HepG2 (cell line): Measurements from ENCODE around the gene ASB9. TPM values are rescaled to one million over a fixed set of nuclear protein-coding genes. Genes with fewer than 3 reads are reported as not detected.

Source experiments
- ATAC-seq: fragments of 200-7000 bp; cut with Tn5 transposase; 3 replicates; pipeline ENCODE4 v1.9.1; 2020; ENCODE audit warnings: mild to moderate bottlenecking, moderate library complexity
- BruUV-seq: library from RNA; stranded (reverse); fragments of 400-500 nt; replicated peaks from 2 replicates; lab custom pipeline; 2021; lab: Mats Ljungman, UMichigan
- CTCF ChIA-PET: fragments of 300-600 bp; formaldehyde crosslinking; extraction: SDS; loops from one replicate; lab custom pipeline; 2021; ENCODE audit warnings: low total read pairs, inconsistent platforms, low intra/inter-chr PET ratio; lab: Yijun Ruan, JAX
- POLR2A ChIA-PET: fragments of 350-600 bp; sonication (Branson Sonifier 250); formaldehyde crosslinking; loops from one replicate; lab custom pipeline; 2020; ENCODE audit warnings: antibody characterized with exemption, inconsistent platforms; lab: Yijun Ruan, JAX
- DNase-seq: peaks from one replicate; pipeline ENCODE4 v3.0.0-alpha.2; 2015; ENCODE audit warnings: low spot score
- FAIRE-seq: peaks from 3 replicates; lab custom pipeline; 2011; peaks lifted over from hg19 to GRCh38; lab: Jason Lieb, UNC
- H2AFZ ChIP-seq: one replicate; pipeline ENCODE4 v1.6.1; 2011; ENCODE audit warnings: low read length, inconsistent platforms
- H3K27ac ChIP-seq: fragments of 300-600 bp; 3 replicates; pipeline ENCODE4 v1.8.0; 2011; ENCODE audit warnings: mixed run types, mild to moderate bottlenecking, mixed read lengths, low read length, inconsistent platforms; ENCODE audit not compliant: insufficient read depth; ENCODE audit errors: extremely low read length
- H3K27me3 ChIP-seq, 2 experiments: fragments of 200-600 bp in 1 of 2; 2 replicates in 1 of 2; 3 replicates in 1 of 2; pipeline versions ENCODE4 v1.6.0 to v1.8.0; 2011; ENCODE audit warnings: low read length in 2 of 2, mild to moderate bottlenecking in 2 of 2, moderate library complexity in 2 of 2, inconsistent platforms in 1 of 2; ENCODE audit not compliant: insufficient read depth in 2 of 2, control insufficient read depth in 1 of 2
- H3K36me3 ChIP-seq, 2 experiments: fragments of 200-600 bp in 1 of 2; replicated peaks in 1 of 2; 2 replicates in 1 of 2; 3 replicates in 1 of 2; pipeline versions ENCODE4 v1.5.1 to v1.8.0; 2011; ENCODE audit warnings: low read length in 2 of 2, inconsistent platforms in 1 of 2; ENCODE audit not compliant: insufficient read depth in 2 of 2, control insufficient read depth in 1 of 2
- H3K4me1 ChIP-seq: 2 replicates; pipeline ENCODE4 v1.5.1; 2012; ENCODE audit warnings: low read length, inconsistent platforms; ENCODE audit not compliant: insufficient read depth
- H3K4me2 ChIP-seq: 2 replicates; pipeline ENCODE4 v1.6.0; 2011; ENCODE audit warnings: low read depth, low read length, inconsistent platforms
- H3K4me3 ChIP-seq, 3 experiments: fragments of 200-600 bp in 1 of 3; sonication (generic), shearing (Covaris generic) in 1 of 3; replicated peaks in 1 of 3; 2 replicates each; pipeline ENCODE4 v1.5.1; 2011 to 2016; ENCODE audit warnings: low read length in 3 of 3, inconsistent platforms in 2 of 3, low read depth in 2 of 3, mild to moderate bottlenecking in 2 of 3, control low read depth in 1 of 3, mixed read lengths in 1 of 3; ENCODE audit not compliant: insufficient read depth in 1 of 3
- H3K79me2 ChIP-seq: one replicate; pipeline ENCODE4 v1.6.1; 2011; ENCODE audit warnings: low read length, inconsistent platforms; ENCODE audit not compliant: insufficient read depth
- H3K9ac ChIP-seq: 2 replicates; pipeline ENCODE4 v1.6.0; 2011; ENCODE audit warnings: mild to moderate bottlenecking, low read depth, low read length, inconsistent platforms; ENCODE audit not compliant: insufficient read depth
- H3K9me3 ChIP-seq: 2 replicates; pipeline ENCODE4 v1.5.1; 2012; ENCODE audit warnings: mild to moderate bottlenecking, low read length
- H4K20me1 ChIP-seq: 2 replicates; pipeline ENCODE4 v1.6.0; 2011; ENCODE audit warnings: inconsistent platforms, mild to moderate bottlenecking, low read length, moderate library complexity; ENCODE audit not compliant: insufficient read depth
- AHR ChIP-seq: IDR thresholded peaks from 2 replicates; pipeline ENCODE4 v1.6.1; 2018; ENCODE audit warnings: missing genetic modification reagents, missing compliant biosample characterization
- ARID5B ChIP-seq: IDR thresholded peaks from 2 replicates; pipeline ENCODE4 v1.4.0; 2020; ENCODE audit warnings: mild to moderate bottlenecking, missing genetic modification reagents
- ATF2 ChIP-seq: sonication (generic); formaldehyde crosslinking; IDR thresholded peaks from 2 replicates; pipeline ENCODE4 v1.4.0; 2020; ENCODE audit warnings: missing genetic modification reagents
- BRD4 ChIP-seq: sonication (generic); formaldehyde crosslinking; IDR thresholded peaks from 2 replicates; pipeline ENCODE4 v1.4.0; 2020; ENCODE audit warnings: missing genetic modification reagents
- CREB1 ChIP-seq, 2 experiments: fragments of 450-650 bp in 1 of 2; IDR thresholded peaks; 2 replicates each; pipeline ENCODE4 v1.6.1; 2016 to 2017; ENCODE audit warnings: control low read depth in 1 of 2, mild to moderate bottlenecking in 1 of 2, missing compliant biosample characterization in 1 of 2, missing genetic modification characterization in 1 of 2
- GABPA ChIP-seq, 2 experiments: IDR thresholded peaks; 2 replicates each; pipeline ENCODE4 v1.6.1; 2011 to 2016; ENCODE audit warnings: low read depth in 2 of 2, low read length in 1 of 2, missing biosample characterization in 1 of 2, missing genetic modification characterization in 1 of 2
- HIC2 ChIP-seq: sonication (generic); formaldehyde crosslinking; IDR thresholded peaks from 2 replicates; pipeline ENCODE4 v1.9.0; 2022; ENCODE audit warnings: low read depth, missing genetic modification reagents
- RBAK ChIP-seq: sonication (generic); formaldehyde crosslinking; IDR thresholded peaks from 2 replicates; pipeline ENCODE4 v1.5.1; 2020; ENCODE audit warnings: mild to moderate bottlenecking, missing genetic modification reagents
- SIX4 ChIP-seq: sonication (generic); formaldehyde crosslinking; IDR thresholded peaks from 2 replicates; pipeline ENCODE4 v1.4.0; 2020; ENCODE audit warnings: missing genetic modification reagents
- ZNF101 ChIP-seq: sonication (generic); formaldehyde crosslinking; IDR thresholded peaks from 2 replicates; pipeline ENCODE4 v1.4.0; 2020; ENCODE audit warnings: mild to moderate bottlenecking, low read depth, missing genetic modification reagents, borderline replicate concordance
- ZNF263 ChIP-seq: sonication (generic); formaldehyde crosslinking; IDR thresholded peaks from 2 replicates; pipeline ENCODE4 v1.4.0; 2020; ENCODE audit warnings: missing genetic modification reagents
- WGBS: methylation state at CpG from one replicate; pipeline ENCODE4 v1.1.6; 2017; ENCODE audit warnings: low lambda C conversion rate; 5-methylcytosine and 5-hydroxymethylcytosine counted together
- in situ Hi-C: cut with HindIII; loops from 2 replicates; pipeline ENCODE4 v1.10.0; 2017; ENCODE audit warnings: low pct_unique_long_range_greater_than_20kb; ENCODE audit not compliant: extremely low pct_ligation_motif_present
- intact Hi-C: fragments of 100-400 bp; cut with micrococcal nuclease; formaldehyde crosslinking; loops from one replicate; pipeline ENCODE4 v1.10.0; 2022; ENCODE audit not compliant: unreplicated experiment
- polyA plus RNA-seq, 8 experiments: library from polyadenylated mRNA; depleted of rRNA in 3 of 8; stranded (reverse) in 7 of 8; unstranded in 1 of 8; fragments of >200 nt; fragmentation: Illumina TruSeq in 4 of 8; extraction: Trizol in 4 of 8; gene quantifications; 2 replicates each; pipeline versions ENCODE4 v1.2.1 to v1.2.3, GENCODE V29; 2011 to 2016; ENCODE audit warnings: low read depth in 4 of 8, missing spikeins in 1 of 8, mixed read lengths in 1 of 8; ENCODE audit not compliant: insufficient read depth in 1 of 8
- total RNA-seq, 5 experiments: library from RNA; depleted of rRNA; stranded (reverse); fragments of >200 nt; fragmentation: Illumina TruSeq; extraction: Trizol; gene quantifications; 2 replicates each; pipeline ENCODE4 v1.2.3, GENCODE V29; 2016; ENCODE audit warnings: low read depth in 1 of 5
- TF ChIP-seq, protein P1 (sequence below): sonication (generic); formaldehyde crosslinking; IDR thresholded peaks from 2 replicates; pipeline ENCODE4 v1.4.0; 2020; ENCODE audit warnings: missing genetic modification reagents

ASB9 gene
- total and polyA plus RNA-seq, 2 of the 13 experiments (the other 11 are each of a cell fraction or from before 2014, with no cell fraction given): 4.2 to 13.8 TPM

DNA sequence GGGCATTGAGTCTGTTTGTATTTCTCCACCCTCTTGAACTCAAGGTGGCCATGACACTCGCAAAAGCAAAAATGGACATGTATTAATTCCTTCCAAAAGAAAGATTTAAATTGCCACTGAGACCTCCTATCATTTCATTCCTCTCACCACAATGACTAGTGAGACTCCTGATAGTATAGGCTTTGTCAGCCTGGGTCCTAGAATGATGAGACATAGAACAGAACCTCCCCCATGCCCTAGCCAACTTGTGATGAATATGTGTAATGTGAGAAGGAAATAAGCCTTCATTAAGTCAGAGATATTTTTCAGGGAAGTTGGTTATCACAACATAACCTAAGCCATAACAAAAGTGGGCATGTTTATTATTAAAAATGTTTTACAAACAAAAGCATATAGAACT is 62.5 kb downstream of the ASB9 start (continued):
- TF ChIP-seq GABPA (IDR thresholded peaks at IDR 0.05; ENCODE audit: low read depth, low read length) (no peak), GABPA (CRISPR knock-in tag; IDR thresholded peaks at IDR 0.05; ENCODE audit: low read depth) (no peak)
- TF ChIP-seq, all 625 proteins: peak for 0

- H3K4me3 ChIP-seq: no peak overlapping the region
- H3K9me3 ChIP-seq: no peaks in the 10 kb centered on the region
- CTCF ChIA-PET: no interaction called here
- BruUV-seq: no TSS peak
- DNase-seq (no peak), FAIRE-seq (no peak), ATAC-seq (no peak)
- WGBS: 0% methylated on average over 1 of the region's 1 CpG
- no peaks in the 10 kb centered on the region for H3K36me3 ChIP-seq
- H3K79me2 ChIP-seq: no peaks in the 10 kb centered on the region
- H3K27ac ChIP-seq: no peak overlapping the region
- no peak overlapping the region for H3K9ac ChIP-seq
- no peak overlapping the region for H3K4me2 ChIP-seq
- intact Hi-C loops: no loop called here
- in situ Hi-C loops: no loop called here
- H2AFZ ChIP-seq: no peak overlapping the region
- H3K27me3 ChIP-seq: no peaks in the 10 kb centered on the region
- H3K4me1 ChIP-seq: no peaks in the 10 kb centered on the region
- H4K20me1 ChIP-seq: no peaks in the 10 kb centered on the region
- TF ChIP-seq ATF2 (CRISPR knock-in tag): no peak
- no peak for TF ChIP-seq CREB1 (IDR thresholded peaks at IDR 0.05)
- no peak for TF ChIP-seq CREB1 (CRISPR knock-in tag; IDR thresholded peaks at IDR 0.05)
- TF ChIP-seq ZNF101 (CRISPR knock-in tag): no peak
- TF ChIP-seq AHR (CRISPR knock-in tag): no peak
- TF ChIP-seq ZNF263 (CRISPR knock-in tag): no peak
- TF ChIP-seq HIC2: no peak
- no peak for TF ChIP-seq BRD4 (CRISPR knock-in tag)
- TF ChIP-seq RBAK (CRISPR knock-in tag): no peak
- TF ChIP-seq ARID5B (CRISPR knock-in tag): no peak
- TF ChIP-seq SIX4 (CRISPR knock-in tag): no peak
- TF ChIP-seq, protein P1, sequence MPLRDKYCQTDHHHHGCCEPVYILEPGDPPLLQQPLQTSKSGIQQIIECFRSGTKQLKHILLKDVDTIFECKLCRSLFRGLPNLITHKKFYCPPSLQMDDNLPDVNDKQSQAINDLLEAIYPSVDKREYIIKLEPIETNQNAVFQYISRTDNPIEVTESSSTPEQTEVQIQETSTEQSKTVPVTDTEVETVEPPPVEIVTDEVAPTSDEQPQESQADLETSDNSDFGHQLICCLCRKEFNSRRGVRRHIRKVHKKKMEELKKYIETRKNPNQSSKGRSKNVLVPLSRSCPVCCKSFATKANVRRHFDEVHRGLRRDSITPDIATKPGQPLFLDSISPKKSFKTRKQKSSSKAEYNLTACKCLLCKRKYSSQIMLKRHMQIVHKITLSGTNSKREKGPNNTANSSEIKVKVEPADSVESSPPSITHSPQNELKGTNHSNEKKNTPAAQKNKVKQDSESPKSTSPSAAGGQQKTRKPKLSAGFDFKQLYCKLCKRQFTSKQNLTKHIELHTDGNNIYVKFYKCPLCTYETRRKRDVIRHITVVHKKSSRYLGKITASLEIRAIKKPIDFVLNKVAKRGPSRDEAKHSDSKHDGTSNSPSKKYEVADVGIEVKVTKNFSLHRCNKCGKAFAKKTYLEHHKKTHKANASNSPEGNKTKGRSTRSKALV (CRISPR knock-in tag): no peak
- POLR2A ChIA-PET: no interaction called here
Observed at GRCh38 chrX:15206306-15206705, 63.6 kb downstream of the ASB9 start.
